Measurements from ENCODE around the gene ZNF227. TPM values are rescaled to one million over a fixed set of nuclear protein-coding genes. Genes with fewer than 3 reads are reported as not detected.

The ZNF227 gene
- total and polyA plus RNA-seq, 12 donors, result 4.7 to 33.2 (median 18.4) TPM

- Histone ChIP-seq H3K27ac (no peak overlapping the region), H3K36me3 (replicated peaks in 1 of 2) (no peaks in the 10 kb centered on the region), H3K4me3 (no peak overlapping the region), H3K9me3 (replicated peaks in 1 of 3) (peaks cover 0 to 53% (median 5%) of the 10 kb centered on the region in 3 donors), H3K27me3 (no peaks in the 10 kb centered on the region), H3K4me1 (replicated peaks in 1 of 2) (no peaks in the 10 kb centered on the region)
- no peak for DNase-seq
- 79 to 90% (median 83%) methylated on average over 10 of the region's 10 CpGs for WGBS, 4 donors
- intact Hi-C loops (cut with DNase I), result no loop called here
- TF ChIP-seq POLR2A (IDR thresholded peaks at IDR 0.05) (no peak), CTCF (IDR thresholded peaks at IDR 0.05) (no peak)
Observed at GRCh38 chr19:44182145-44182544, 30.2 kb upstream of the ZNF227 start.

GRCh38 chr19:44190020-44190419, 22.3 kb upstream of the ZNF227 start:
- intact Hi-C loops (cut with DNase I), result no loop called here
- no peak for TF ChIP-seq CTCF (IDR thresholded peaks at IDR 0.05)
- no peak for TF ChIP-seq POLR2A (IDR thresholded peaks at IDR 0.05)
- WGBS, 4 donors, result 93 to 98% (median 96%) methylated on average over 6 of the region's 6 CpGs

GRCh38 chr19:44192127-44192526, 20.2 kb upstream of the ZNF227 start:
- no peak for DNase-seq
- intact Hi-C loops (cut with DNase I), result no loop called here
- H3K27me3 ChIP-seq, result no peaks in the 10 kb centered on the region
- H3K4me3 ChIP-seq, result no peak overlapping the region
- no peak for TF ChIP-seq POLR2A (IDR thresholded peaks at IDR 0.05)
- TF ChIP-seq CTCF (IDR thresholded peaks at IDR 0.05), result no peak
- WGBS, 4 donors, result 70 to 76% (median 72%) methylated on average over 5 of the region's 5 CpGs
- no peaks in the 10 kb centered on the region for H3K4me1 ChIP-seq (replicated peaks in 1 of 2)
- no peak overlapping the region for H3K27ac ChIP-seq
- H3K9me3 ChIP-seq (replicated peaks in 1 of 3), result no peaks in the 10 kb centered on the region
- no peaks in the 10 kb centered on the region for H3K36me3 ChIP-seq (replicated peaks in 1 of 2)

More at GRCh38 chr19:44190020-44190419, 22.3 kb upstream of the ZNF227 start:
- no peak for DNase-seq
- no peaks in the 10 kb centered on the region for H3K27me3 ChIP-seq
- no peaks in the 10 kb centered on the region for H3K9me3 ChIP-seq (replicated peaks in 1 of 3)
- H3K36me3 ChIP-seq (replicated peaks in 1 of 2), result no peaks in the 10 kb centered on the region
- no peak overlapping the region for H3K4me3 ChIP-seq
- no peaks in the 10 kb centered on the region for H3K4me1 ChIP-seq (replicated peaks in 1 of 2)
- H3K27ac ChIP-seq, result no peak overlapping the region

- no peak for DNase-seq
- no peaks in the 10 kb centered on the region for H3K27me3 ChIP-seq
- H3K4me1 ChIP-seq (replicated peaks in 1 of 2), result no peaks in the 10 kb centered on the region
- H3K4me3 ChIP-seq, result no peak overlapping the region
- no peak for TF ChIP-seq POLR2A (IDR thresholded peaks at IDR 0.05)
- no peak for TF ChIP-seq CTCF (IDR thresholded peaks at IDR 0.05)
- no peaks in the 10 kb centered on the region for H3K36me3 ChIP-seq (replicated peaks in 1 of 2)
- intact Hi-C loops (cut with DNase I), result no loop called here
- H3K9me3 ChIP-seq (replicated peaks in 1 of 3), result no peaks in the 10 kb centered on the region
- no peak overlapping the region for H3K27ac ChIP-seq
Observed at GRCh38 chr19:44196772-44197171, 15.6 kb upstream of the ZNF227 start.

Measured in adrenal gland (tissue), 12 donors.